Measurements from ENCODE around the gene LRIT2. TPM values are rescaled to one million over a fixed set of nuclear protein-coding genes. Genes with fewer than 3 reads are reported as not detected.

Gene LRIT2
- total RNA-seq, 2 experiments from 2014 or later = not detected

- H4K20me1 ChIP-seq (ENCODE audit: insufficient read depth, low read length) = no peaks in the 10 kb centered on the region
- no peaks in the 10 kb centered on the region for H3K9me2 ChIP-seq (ENCODE audit: insufficient read depth, low read length)
- CTCF ChIA-PET (ENCODE audit: unreplicated experiment) = no interaction called here
- H3K36me3 ChIP-seq (ENCODE audit: insufficient read depth, low read length) = no peaks in the 10 kb centered on the region
- POLR2A ChIA-PET = no interaction called here
- DNase-seq (ENCODE audit: low spot score) = peak; percentile 80
- peak overlapping the region; percentile 43 for H3K27ac ChIP-seq (ENCODE audit: low read depth, low read length, poor library complexity, severe bottlenecking)
- TF ChIP-seq CTCF (conservative IDR thresholded peaks at IDR 0.05; ENCODE audit: low read length) (no peak), EZH2phosphoT487 (IDR thresholded peaks at IDR 0.05; ENCODE audit: borderline replicate concordance, low read depth, low read length) (no peak)
- H3K9me3 ChIP-seq (ENCODE audit: low read length) = no peaks in the 10 kb centered on the region
- peak overlapping the region; percentile 98 for H2AFZ ChIP-seq (ENCODE audit: low read length)
- peak overlapping the region; percentile 73 for H3K4me2 ChIP-seq (ENCODE audit: low read length)
- BruUV-seq (replicated peaks) = no TSS peak
- intact Hi-C loops (cut with micrococcal nuclease; ENCODE audit: unreplicated experiment) = loop anchor here (1.0 kb wide), 1 partner anchor 10 kb away; no protein-coding TSS in a partner anchor
- no peaks in the 10 kb centered on the region for H3K79me2 ChIP-seq (ENCODE audit: insufficient read depth, low read depth, low read length)
- H3K4me3 ChIP-seq (ENCODE audit: low read depth, low read length, poor library complexity, severe bottlenecking) = peak overlapping the region; percentile 38
- peaks cover 27% of the 10 kb centered on the region for H3K4me1 ChIP-seq (ENCODE audit: insufficient read depth, low read length, poor library complexity, severe bottlenecking)
Measured at GRCh38 chr10:84179059-84179710, 46.2 kb downstream of the LRIT2 start.

- Histone ChIP-seq H3K4me3 (ENCODE audit: low read depth, low read length, poor library complexity, severe bottlenecking) (peak overlapping the region; percentile 3), H3K4me1 (ENCODE audit: insufficient read depth, low read length, poor library complexity, severe bottlenecking) (peaks cover 27% of the 10 kb centered on the region), H3K36me3 (ENCODE audit: insufficient read depth, low read length) (no peaks in the 10 kb centered on the region), H3K27ac (ENCODE audit: low read depth, low read length, poor library complexity, severe bottlenecking) (peak overlapping the region; percentile 39), H3K9me3 (ENCODE audit: low read length) (no peaks in the 10 kb centered on the region), H3K79me2 (ENCODE audit: insufficient read depth, low read depth, low read length) (no peaks in the 10 kb centered on the region), H3K9me2 (ENCODE audit: insufficient read depth, low read length) (no peaks in the 10 kb centered on the region), H2AFZ (ENCODE audit: low read length) (peak overlapping the region; percentile 69; the same call in 1 of the 2 replicates), H4K20me1 (ENCODE audit: insufficient read depth, low read length) (no peaks in the 10 kb centered on the region), H3K4me2 (ENCODE audit: low read length) (peak overlapping the region; percentile 45)
- TF ChIP-seq CTCF (conservative IDR thresholded peaks at IDR 0.05; ENCODE audit: low read length) (no peak), EZH2phosphoT487 (IDR thresholded peaks at IDR 0.05; ENCODE audit: borderline replicate concordance, low read depth, low read length) (no peak)
- no peak for DNase-seq (ENCODE audit: low spot score)
- POLR2A ChIA-PET = no interaction called here
- intact Hi-C loops (cut with micrococcal nuclease; ENCODE audit: unreplicated experiment) = no loop called here
- CTCF ChIA-PET (ENCODE audit: unreplicated experiment) = no interaction called here
- BruUV-seq (replicated peaks) = no TSS peak
Measured at GRCh38 chr10:84178160-84178609, 47.2 kb downstream of the LRIT2 start.

- TF ChIP-seq CTCF (conservative IDR thresholded peaks at IDR 0.05; ENCODE audit: low read length) = no peak
- no peak for TF ChIP-seq EZH2phosphoT487 (IDR thresholded peaks at IDR 0.05; ENCODE audit: borderline replicate concordance, low read depth, low read length)
- DNase-seq (ENCODE audit: low spot score) = peak; percentile 70
- intact Hi-C loops (cut with micrococcal nuclease; ENCODE audit: unreplicated experiment) = no loop called here
- POLR2A ChIA-PET = no interaction called here
- no peaks in the 10 kb centered on the region for H3K79me2 ChIP-seq (ENCODE audit: insufficient read depth, low read depth, low read length)
- H3K4me2 ChIP-seq (ENCODE audit: low read length) = peak overlapping the region; percentile 45
- CTCF ChIA-PET (ENCODE audit: unreplicated experiment) = no interaction called here
- peaks cover 31% of the 10 kb centered on the region for H3K4me1 ChIP-seq (ENCODE audit: insufficient read depth, low read length, poor library complexity, severe bottlenecking)
- BruUV-seq (replicated peaks) = no TSS peak
- no peaks in the 10 kb centered on the region for H3K36me3 ChIP-seq (ENCODE audit: insufficient read depth, low read length)
- no peaks in the 10 kb centered on the region for H3K9me2 ChIP-seq (ENCODE audit: insufficient read depth, low read length)
- no peaks in the 10 kb centered on the region for H3K9me3 ChIP-seq (ENCODE audit: low read length)
- no peaks in the 10 kb centered on the region for H4K20me1 ChIP-seq (ENCODE audit: insufficient read depth, low read length)
- peak overlapping the region; percentile 3 for H3K4me3 ChIP-seq (ENCODE audit: low read depth, low read length, poor library complexity, severe bottlenecking)
- H2AFZ ChIP-seq (ENCODE audit: low read length) = peak overlapping the region; percentile 69
- peak overlapping the region; percentile 39 for H3K27ac ChIP-seq (ENCODE audit: low read depth, low read length, poor library complexity, severe bottlenecking)
Measured at GRCh38 chr10:84177541-84178141, 47.7 kb downstream of the LRIT2 start.
